ENCODE results near the gene CRISPLD2.
A peak's percentile ranks its signal among the peaks of the same experiment; 100 is the strongest.

The CRISPLD2 gene, protein sequence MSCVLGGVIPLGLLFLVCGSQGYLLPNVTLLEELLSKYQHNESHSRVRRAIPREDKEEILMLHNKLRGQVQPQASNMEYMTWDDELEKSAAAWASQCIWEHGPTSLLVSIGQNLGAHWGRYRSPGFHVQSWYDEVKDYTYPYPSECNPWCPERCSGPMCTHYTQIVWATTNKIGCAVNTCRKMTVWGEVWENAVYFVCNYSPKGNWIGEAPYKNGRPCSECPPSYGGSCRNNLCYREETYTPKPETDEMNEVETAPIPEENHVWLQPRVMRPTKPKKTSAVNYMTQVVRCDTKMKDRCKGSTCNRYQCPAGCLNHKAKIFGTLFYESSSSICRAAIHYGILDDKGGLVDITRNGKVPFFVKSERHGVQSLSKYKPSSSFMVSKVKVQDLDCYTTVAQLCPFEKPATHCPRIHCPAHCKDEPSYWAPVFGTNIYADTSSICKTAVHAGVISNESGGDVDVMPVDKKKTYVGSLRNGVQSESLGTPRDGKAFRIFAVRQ

DNA sequence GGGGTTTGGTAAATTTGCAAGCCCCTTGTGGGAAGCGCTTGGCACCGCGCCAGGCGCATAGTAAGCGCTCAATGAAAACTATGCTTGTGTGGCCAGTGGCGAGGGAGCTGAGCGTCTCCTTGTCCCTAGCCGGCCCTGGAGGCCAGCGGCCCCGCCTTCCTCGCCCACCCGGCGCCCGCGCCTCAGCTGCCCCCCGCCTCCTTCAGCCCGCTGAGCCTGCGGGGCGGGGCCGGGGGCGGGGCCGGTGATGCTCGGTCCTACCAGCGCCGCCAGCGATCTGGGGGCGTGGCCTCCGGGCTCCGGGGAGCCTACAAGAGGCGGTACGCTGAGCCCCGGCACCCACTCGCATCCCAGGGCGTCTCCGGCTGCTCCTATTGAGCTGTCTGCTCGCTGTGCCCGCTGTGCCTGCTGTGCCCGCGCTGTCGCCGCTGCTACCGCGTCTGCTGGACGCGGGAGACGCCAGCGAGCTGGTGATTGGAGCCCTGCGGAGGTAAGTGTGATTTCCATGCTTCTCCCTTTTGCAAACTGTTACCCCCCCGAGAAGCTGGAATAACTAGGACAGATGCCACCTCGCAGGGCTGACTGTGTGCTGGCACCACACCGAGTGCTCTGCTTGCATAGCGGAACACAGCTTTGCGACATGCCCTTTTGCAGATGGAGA lies at the start of gene CRISPLD2:
Gene CRISPLD2, plus strand, starts transcription at position 342 of the 661 bp plus-strand sequence. CDS start 18,511 bp downstream, outside the sequence.
- DNase-seq: peak; percentile 90

DNA sequence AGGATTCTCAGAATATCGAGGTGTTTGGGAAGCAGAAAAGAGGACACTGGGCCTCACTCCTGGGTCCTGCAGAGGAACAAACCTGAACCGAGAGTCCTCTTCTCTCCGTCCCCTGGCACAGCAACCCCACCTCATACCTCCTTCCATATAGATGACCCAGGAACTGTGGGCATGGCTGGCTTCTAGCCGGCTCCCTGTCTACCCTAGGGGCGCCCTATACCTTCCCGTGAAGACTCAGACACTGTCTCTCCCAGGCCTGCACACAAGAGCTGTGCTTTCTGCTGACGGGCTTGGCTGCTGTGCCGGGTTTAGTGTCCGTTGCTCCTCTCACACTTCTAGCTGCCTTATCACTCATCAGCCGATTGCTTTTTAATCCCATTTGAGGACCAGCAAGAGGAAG lies 46.5 kb upstream of the CRISPLD2 start:
- DNase-seq: no peak

DNA sequence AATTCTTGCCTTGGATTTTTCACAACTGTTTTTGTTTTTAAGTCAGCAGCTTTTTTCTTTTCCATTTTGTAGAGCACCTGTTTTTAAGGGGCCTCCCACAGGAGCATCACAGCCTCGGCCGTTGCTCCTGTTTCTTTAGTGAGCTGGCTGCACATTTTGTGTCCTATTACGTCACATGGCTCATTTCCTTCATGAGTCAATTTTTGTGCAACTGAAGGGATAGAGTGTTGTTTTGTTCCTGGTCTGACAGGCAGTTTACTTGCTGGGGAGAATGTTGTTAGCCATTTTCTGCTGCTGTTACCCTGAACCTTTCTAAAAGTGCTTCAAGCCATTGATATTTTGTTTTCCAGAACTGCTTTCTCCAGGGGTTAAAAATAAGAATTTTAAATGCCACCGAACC lies 45.0 kb upstream of the CRISPLD2 start:
- DNase-seq: peak; percentile 19

DNA sequence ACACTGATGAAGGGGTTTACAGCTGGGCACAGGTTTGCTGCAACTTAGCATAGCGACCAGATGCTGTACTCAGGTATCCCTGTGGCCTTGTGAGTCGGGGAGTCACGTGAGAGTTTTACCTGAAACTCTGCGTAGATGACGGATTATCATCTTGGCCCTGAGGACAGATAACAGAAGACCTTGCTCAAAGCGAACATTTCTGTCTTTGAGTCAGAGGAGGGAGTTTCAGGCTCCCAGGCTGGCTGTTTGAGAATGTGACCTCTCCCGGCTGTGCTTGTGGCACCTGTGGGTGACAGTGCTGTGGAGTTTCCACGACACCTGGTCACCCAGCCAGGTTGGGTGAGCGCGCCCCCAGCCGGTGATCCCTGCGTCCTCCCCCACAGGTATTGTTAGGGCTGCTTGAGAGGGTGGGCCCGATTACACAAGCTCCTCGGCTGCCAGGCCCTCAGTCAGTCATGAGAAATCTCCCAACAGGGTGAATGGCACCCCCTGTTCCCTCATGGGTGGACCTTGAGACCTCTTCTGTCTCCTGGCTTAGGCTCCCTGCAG lies 44.4 kb upstream of the CRISPLD2 start:
- no peak for DNase-seq

DNA sequence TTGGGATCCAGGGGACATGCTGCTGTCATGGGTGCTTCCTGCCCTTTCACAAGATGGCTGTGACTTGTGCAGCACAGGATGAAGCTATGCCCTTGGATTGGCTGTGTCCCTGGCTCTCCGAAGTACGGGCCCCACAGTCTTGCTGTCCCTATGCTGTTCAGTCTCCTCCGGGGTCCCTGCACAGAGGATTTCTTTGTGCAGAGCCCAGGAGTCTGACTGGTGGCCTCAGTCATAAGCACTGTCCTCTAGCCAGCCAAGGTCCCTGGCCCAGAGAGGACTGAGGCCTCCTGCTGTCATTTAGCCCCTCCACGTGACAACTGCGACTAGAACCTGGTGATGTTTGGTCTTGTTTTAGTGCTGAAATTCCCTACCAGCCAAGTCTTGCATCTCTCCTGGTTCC lies 42.4 kb upstream of the CRISPLD2 start:
- no peak for DNase-seq

DNA sequence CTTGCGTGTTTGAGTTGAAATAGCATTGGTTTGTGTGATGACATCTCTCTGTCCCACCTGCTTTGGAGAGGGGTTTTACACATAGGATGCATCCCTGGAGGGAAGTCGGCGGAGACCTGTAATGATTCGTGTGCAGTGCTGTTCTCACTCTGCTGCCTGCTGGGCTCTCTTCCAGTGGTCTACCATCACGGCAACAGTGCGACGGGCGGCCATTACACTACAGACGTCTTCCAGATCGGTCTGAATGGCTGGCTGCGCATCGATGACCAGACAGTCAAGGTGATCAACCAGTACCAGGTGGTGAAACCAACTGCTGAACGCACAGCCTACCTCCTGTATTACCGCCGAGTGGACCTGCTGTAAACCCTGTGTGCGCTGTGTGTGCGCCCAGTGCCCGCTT lies 41.1 kb upstream of the CRISPLD2 start:
- DNase-seq: no peak

DNA sequence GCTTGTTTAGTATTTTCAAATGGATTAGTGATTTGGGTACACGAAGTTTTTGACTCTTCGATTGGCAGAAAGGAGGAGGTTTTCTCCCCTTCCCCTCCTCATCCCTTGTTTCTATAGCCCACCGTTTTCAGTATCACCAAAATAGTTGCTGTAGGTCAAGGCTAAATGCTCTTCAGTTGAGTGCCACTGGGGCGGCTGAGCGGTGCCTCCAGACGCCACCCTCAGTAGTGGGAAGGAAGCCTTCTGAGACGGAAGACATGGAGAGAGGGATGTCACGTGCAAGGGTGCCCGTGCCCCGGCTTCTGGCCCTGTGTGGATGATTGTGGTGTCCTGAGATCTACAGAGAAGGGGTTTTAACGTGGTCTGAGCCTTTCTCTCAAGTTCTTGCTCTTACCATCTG lies 39.7 kb upstream of the CRISPLD2 start:
- no peak for DNase-seq

DNA sequence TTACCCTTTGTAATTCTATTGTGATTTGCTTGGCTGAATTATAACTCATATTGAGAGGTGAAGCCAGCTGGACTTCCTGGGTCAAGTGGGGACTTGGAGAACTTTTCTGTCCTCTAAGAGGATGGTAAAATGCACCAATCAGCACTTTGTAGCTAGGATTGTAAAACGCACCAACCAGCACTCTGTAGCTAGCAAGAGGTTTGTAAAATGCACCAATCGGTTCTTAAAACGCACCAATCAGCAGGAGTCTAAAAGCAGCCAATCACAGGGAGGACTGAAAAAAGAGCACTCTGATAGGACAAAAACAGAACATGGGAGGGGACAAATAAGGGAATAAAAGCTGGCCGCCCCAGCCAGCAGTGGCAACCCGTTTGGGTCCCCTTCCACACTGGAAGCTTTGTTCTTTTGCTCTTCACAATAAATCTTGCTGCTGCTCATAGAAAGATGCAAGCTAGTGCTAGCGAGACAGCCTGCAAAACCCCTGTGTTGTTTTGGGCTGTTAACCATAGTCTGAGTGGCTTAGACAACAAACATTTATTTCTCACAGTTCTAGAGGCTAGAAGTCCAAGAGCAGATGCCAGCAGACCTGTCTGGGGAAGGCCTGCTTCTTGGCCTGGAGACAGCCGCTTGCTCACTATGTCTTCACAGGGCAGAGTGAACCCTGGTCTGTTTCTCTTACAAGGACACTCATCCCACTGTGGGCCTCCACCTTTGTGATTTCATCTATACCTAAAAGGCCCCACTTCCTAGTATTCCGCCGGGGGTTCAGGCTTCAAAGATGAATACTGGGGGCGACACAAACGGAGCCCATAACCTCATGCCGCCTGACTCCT lies 39.0 kb upstream of the CRISPLD2 start:
- DNase-seq: no peak

DNA sequence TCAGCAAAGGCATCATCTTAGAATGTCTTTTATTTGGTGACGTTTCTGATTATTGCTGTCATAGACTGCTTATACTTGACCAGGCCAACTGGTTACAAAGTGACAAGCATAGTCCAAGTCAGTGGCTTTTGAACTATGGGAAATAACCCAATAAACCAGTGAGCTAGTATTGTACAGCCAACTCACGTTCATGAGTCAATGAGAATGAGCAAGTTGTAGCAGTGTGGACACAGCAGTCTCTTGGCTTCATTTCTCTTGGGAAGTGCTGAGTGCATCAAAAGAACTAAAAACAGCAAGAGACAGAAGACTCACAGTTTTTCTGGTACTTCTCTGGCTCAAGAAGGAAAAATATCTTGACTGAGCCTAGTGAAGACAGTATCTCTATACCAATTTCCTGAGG lies 36.9 kb upstream of the CRISPLD2 start:
- DNase-seq: no peak

DNA sequence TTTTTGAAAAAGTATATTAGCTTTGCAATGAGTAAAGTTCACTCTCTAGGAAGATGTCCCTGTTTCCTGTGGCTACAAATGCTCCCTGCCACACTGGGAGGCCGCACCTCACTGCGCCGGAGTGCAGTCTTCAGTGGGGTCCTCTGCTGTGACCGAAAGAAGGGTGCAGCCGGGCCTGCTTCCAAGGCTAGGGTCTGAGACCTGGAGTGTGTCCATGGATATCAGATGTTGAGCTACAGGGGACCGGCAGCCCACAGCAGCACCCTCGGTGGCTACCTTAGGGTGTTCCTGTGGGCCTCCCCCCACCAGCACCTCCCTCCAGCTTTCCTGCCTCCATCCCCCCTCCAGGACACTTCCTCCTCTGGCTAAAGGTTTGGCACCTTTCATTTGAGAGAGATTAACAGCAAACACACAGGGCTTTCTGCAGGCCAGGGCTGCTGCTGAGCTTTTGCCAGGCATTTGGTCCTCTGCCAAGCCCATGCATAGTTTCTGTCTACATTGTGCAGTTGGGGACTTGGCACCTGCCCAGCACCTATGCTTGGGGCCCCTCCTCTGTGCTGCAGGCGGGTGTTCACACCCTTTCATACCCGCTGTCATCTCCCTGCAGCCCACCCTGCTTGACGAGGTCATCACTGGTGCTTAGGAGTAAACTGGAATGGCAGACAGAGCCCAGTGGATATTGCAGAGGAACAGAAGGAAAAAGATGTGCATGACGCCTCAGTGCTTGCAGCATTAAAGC lies 33.8 kb upstream of the CRISPLD2 start:
- DNase-seq: no peak

DNA sequence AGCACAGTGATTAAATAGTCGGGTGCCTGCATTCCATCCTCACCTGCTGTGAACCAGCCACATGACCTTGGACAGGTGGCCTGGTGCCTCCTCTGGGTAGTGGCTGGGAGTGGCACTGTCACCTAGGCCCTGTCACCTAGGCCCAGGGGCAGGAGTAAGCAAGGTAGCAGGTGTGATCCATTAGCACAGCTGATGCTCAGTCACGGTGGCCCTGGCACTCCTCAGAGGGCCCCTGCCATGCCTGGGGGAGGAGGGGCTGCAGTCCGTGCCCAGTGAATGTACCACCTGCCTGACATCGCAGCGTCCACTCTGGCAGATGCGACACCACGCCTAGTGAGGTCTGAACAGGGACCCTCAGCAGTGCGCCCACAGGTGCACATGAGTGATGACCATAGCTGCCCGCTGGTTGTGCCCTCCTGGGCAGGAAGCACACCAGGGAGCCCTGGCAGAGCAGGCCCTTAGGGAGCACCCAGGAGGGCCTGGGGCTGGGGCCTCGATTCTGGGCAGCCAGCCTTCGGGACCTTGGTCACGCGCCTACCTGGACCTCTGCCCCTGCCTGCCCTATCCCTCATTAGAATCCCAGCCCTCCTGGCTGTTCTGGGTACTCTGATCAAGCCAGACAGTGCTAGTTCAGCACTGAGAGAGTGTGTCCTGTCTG lies 33.1 kb upstream of the CRISPLD2 start:
- DNase-seq: no peak

DNA sequence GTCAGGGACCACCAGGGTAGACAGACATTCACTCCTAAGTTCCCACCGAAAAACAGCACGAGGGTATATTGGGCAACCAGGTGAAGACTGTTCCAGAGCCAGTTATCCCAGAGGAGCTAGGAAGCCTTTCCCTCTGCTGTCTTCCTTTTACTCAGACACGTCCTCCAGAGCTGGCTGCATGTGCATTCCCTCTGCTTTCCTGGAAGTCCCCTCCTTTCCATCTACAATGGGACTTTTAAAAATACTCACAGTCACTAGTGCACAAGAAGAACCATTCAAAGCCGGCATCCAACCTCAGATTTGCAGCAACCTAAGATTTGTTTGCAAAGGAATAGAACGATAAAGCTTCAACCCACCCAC lies 32.5 kb upstream of the CRISPLD2 start:
- DNase-seq: no peak

DNA sequence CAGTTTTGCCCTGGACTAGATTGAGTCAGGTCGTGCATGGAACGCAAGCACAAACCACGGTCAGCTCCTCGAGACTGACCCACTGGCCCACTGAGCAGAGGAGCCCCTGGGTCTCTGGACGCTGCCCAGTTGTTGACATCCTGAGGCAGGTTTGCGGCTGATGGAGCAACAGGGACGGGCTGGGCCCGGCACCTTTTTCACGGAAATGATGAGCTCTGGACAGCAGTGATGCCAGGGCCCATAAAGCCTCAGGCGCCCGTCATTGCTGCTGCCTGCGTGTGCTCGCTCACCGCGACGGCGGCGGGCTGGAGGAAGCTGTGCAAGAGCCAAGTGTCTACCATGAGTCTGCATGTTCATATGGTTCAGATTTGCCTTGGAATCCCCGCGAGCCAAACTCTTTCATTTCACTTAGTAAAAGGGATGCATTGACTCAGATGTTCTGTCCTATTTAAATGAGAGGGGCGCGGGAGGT lies 30.8 kb upstream of the CRISPLD2 start:
- DNase-seq: no peak

DNA sequence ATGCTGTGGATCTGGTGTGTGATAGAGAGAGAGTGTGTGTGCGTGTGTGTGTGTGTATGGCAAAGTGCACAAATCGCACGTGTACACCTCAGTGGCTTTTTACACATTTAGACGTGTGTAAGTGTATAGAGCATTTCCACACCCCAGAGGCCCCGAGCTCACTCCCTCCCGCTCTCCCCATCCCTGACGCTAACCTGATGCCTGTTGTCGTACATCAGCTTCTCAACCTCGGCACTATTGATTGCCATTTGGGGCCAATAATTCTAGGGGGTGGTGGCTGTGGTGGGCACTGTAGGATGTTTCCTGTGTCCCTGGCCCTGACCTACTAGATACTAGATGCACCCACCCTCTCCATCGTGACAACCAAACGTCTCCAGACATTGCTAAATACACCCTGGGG lies 30.4 kb upstream of the CRISPLD2 start:
- DNase-seq: no peak

DNA sequence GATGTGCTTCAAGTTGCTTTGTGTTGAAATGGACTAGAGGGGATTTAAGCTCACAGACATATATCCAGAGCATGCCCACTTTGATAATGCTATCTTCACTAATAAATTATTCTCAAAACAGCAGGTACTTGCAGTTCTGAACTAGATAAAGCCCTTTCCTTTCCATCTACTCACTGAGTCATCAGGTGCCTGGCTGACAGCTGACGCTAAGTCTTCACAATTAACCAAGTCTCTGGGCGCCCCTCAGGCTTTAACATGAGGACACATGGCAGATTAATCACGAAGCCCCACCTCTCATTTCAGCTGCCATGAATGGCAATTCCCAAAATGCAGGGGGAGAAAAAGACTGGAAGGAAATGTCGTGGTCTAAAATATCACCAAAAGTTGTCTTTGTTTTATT lies 29.5 kb upstream of the CRISPLD2 start:
- no peak for DNase-seq

DNA sequence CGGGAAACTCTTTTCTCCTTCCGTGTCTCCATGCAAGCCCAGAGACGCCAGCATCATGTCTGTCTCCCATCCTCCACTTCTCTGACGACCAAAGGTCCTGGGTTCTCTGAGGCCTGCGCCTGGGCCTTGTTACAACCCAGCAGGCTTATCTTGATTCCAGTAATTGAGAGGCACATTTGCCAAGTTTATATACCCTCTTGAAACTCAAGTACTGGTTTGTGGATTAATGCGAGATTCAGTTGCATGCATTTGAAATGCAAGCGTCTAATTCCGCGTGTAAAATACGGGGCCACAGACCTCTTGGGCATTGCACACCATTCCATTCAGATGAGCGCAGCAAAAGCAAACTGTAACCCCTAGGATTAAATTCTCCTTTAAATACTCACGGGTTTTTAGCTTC lies 28.7 kb upstream of the CRISPLD2 start:
- no peak for DNase-seq

DNA sequence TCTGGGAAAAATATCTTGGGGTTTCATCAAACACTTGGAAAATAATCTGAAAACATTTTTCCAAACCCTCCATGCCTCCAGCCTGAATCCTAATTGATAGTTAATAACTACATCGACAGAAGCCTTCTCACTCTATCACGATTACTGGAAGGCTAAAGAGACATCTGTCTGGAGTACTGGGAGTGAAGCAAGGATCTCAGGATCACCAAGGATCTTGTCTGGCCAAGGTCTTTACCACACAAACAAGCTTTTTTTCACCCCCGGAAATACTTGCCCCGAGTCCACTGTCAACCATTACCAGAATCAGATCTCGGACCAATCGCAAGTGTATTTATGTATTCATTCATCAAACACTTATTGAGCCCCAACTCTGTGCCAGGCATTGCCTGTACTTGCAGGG lies 28.3 kb upstream of the CRISPLD2 start:
- no peak for DNase-seq

DNA sequence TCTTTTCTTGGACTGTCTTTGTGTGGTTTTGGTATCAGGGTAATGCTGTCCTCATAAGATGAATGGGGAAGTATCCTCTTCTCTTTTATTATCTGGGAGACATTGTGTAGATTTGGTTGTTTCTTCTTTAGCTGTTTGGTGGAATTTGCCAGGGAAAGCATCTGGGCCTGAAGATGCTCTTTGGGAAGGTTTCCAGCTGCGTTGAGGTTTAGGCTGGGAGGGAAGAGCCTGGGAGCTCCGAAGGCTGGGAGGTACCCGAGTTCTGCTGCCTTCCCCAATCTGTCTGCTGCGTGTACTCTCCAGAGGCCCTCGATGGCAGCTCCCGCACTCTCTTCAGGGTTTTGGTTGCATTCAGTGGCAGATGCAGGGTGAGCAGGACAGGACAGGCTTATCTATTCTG lies 25.6 kb upstream of the CRISPLD2 start:
- DNase-seq: no peak

DNA sequence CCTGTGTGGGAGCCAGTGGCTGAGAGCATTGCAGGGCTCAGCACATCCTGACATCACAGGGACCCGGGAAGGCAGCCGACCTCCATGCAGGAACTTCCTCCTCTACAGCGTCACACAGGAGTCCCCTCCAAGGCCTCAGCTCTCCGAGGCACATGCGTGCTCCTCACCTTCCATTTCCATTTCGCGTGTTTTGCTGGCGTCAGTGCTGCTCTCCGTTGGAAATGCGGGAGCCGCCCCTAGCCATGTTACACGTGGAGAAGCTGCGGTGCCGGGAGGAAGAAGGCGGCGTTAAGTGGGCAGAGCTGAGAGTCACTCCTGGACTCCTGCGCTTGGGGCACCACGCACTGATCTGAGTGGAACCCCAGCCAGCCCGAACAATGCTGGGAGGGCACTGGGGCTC lies 25.2 kb upstream of the CRISPLD2 start:
- no peak for DNase-seq

DNA sequence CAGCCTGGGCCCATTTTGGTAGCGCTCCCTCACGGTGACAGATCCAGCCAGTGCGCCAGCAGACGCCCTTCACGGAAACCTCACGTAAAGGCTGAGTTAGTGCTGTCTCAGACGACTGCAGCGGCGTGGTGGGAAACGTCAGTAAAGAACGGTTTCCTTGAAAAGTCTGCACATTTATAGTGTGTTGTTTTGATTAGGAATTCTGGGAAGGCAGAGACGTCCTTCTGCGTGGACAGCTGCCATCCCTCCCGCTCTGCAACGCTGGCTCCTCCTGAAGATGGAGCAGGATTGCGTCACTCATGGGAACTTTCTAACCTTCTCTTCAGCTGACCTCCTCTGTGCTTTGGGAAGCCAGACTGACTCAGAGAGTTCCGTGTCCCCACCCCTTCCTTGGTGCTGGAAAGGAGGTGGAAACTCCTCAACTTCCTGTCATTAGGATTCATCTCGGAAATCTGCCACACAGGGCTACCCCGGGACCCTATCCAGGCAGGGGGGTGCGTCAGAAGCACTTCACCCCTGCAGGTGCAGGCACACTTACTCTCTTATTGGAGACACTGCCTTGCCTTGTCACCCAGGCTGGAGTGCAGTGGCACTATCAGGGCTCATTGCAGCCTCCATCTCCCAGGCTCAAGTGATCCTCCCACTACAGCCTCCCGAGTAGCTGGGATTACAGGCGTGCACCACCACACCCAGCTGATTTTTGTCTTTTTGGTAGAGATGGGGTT lies 24.3 kb upstream of the CRISPLD2 start:
- no peak for DNase-seq

Data from CD4-positive, alpha-beta T cell treated with Interleukin-15 for 1 hour (primary cell).